Ammon's horn (tissue), 1 donor: ENCODE data around the gene ZNF227.
A peak's percentile ranks its signal among the peaks of the same experiment; 100 is the strongest.
"Not testable (repeated sequence)": the region's sequence is repeated elsewhere in the genome, so short reads cannot be mapped to it uniquely, and the experiment has no call there.

Experiments used
- DNase-seq: peaks from one replicate; pipeline ENCODE4 v3.0.0-alpha.2; 2016; ENCODE audit warnings: low spot score

ZNF227 gene

GRCh38 chr19:44252332-44252731, 40.0 kb downstream of the ZNF227 start:
- DNase-seq: not testable (repeated sequence)

- DNase-seq: not testable (repeated sequence)
These were observed 41.1 kb downstream of the ZNF227 start for GRCh38 chr19:44253392-44253791.

GRCh38 chr19:44254496-44254895, 42.2 kb downstream of the ZNF227 start:
- DNase-seq: no peak

- DNase-seq: no peak
These were observed 43.5 kb downstream of the ZNF227 start for GRCh38 chr19:44255705-44256411.

- DNase-seq: no peak
These were observed 45.8 kb downstream of the ZNF227 start for GRCh38 chr19:44258136-44258535.

GRCh38 chr19:44258835-44259413, 46.6 kb downstream of the ZNF227 start:
- DNase-seq: no peak

GRCh38 chr19:44260343-44260681, 48.0 kb downstream of the ZNF227 start:
- DNase-seq: peak; percentile 7

- DNase-seq: no peak
These were observed 48.5 kb downstream of the ZNF227 start for GRCh38 chr19:44260695-44261446.

- no peak for DNase-seq
These were observed 65.0 kb downstream of the ZNF227 start for GRCh38 chr19:44277331-44277730.

- no peak for DNase-seq
These were observed 65.9 kb downstream of the ZNF227 start for GRCh38 chr19:44278181-44278690.

GRCh38 chr19:44280916-44281315, 68.6 kb downstream of the ZNF227 start:
- DNase-seq: no peak

GRCh38 chr19:44282846-44283245, 70.5 kb downstream of the ZNF227 start:
- DNase-seq: no peak

GRCh38 chr19:44284968-44285367, 72.6 kb downstream of the ZNF227 start:
- no peak for DNase-seq
